Hepatocyte (in vitro differentiated cells): ENCODE data around the gene GMDS.

Experiments
- CTCF ChIP-seq: fragments of 200-600 bp; sonication (generic); IDR thresholded peaks from 2 replicates; pipeline ENCODE4 v1.5.1; 2016; ENCODE audit warnings: antibody characterized with exemption, mild to moderate bottlenecking; ENCODE audit not compliant: poor library complexity
- EZH2 ChIP-seq: fragments of 200-600 bp; sonication (generic); IDR thresholded peaks from 2 replicates; pipeline ENCODE4 v1.6.1; 2016; ENCODE audit warnings: antibody characterized with exemption, mild to moderate bottlenecking, borderline replicate concordance

- TF ChIP-seq CTCF (no peak), EZH2 (no peak)
These were observed 664.8 kb downstream of the GMDS start for GRCh38 chr6:1580585-1580984.
